ENCODE measurements around the gene PSMG4. TPM values are rescaled to one million over a fixed set of nuclear protein-coding genes. Genes with fewer than 3 reads are reported as not detected.

PSMG4 gene
- total RNA-seq, 1 donor from 2014 or later: 37.2 TPM

DNA sequence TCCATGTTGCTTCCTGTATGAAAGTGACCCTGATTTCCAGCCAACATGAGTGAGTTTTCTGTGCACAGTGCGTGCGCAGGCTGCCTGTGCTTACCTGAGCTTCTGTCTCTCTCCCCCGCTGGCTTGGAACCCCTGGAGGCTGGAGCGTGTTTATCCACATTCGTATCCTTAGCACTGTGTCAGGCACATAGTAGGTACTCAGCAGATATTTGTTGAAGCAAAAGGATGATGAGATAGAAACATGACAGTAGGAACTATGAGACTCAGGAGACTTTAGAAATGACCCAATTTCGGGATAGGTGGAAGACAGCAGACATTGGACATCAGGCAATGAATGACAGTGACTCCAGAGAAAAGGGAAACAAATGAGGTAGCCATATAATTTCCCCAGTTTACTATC lies 46.5 kb upstream of the PSMG4 start:
- no peaks in the 10 kb centered on the region for H3K36me3 Mint-ChIP-seq (ENCODE audit: unreplicated experiment)
- TF ChIP-seq, protein P1, sequence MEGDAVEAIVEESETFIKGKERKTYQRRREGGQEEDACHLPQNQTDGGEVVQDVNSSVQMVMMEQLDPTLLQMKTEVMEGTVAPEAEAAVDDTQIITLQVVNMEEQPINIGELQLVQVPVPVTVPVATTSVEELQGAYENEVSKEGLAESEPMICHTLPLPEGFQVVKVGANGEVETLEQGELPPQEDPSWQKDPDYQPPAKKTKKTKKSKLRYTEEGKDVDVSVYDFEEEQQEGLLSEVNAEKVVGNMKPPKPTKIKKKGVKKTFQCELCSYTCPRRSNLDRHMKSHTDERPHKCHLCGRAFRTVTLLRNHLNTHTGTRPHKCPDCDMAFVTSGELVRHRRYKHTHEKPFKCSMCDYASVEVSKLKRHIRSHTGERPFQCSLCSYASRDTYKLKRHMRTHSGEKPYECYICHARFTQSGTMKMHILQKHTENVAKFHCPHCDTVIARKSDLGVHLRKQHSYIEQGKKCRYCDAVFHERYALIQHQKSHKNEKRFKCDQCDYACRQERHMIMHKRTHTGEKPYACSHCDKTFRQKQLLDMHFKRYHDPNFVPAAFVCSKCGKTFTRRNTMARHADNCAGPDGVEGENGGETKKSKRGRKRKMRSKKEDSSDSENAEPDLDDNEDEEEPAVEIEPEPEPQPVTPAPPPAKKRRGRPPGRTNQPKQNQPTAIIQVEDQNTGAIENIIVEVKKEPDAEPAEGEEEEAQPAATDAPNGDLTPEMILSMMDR (IDR thresholded peaks at IDR 0.05; ENCODE audit: partially characterized antibody, unreplicated experiment): no peak
- H3K4me3 Mint-ChIP-seq (ENCODE audit: unreplicated experiment): no peak overlapping the region
- H3K4me1 Mint-ChIP-seq (ENCODE audit: low read depth, unreplicated experiment): peaks cover 13% of the 10 kb centered on the region
- no peak for DNase-seq
- H3K9me3 Mint-ChIP-seq (ENCODE audit: unreplicated experiment): peaks cover 4% of the 10 kb centered on the region
- H3K27me3 Mint-ChIP-seq (ENCODE audit: unreplicated experiment): no peaks in the 10 kb centered on the region
- H3K27ac Mint-ChIP-seq (ENCODE audit: unreplicated experiment): no peak overlapping the region

DNA sequence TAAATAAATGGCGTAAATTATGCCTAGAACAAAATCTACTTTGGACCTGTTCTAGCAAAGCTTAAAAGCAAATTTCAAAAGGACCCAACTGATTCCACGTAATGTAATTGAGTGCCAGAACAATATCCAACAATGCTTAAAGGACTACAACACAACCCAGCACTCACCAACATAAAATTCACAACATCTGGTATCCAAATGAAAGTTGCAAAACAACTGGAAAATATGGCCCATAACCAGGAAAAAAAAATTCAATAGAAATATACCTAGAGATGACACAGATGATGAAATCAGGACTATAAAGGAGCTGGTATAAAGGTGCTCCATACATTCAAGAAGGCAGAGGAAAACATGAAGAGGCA lies 45.4 kb upstream of the PSMG4 start:
- H3K27ac Mint-ChIP-seq (ENCODE audit: unreplicated experiment): no peak overlapping the region
- TF ChIP-seq, protein P1 (IDR thresholded peaks at IDR 0.05; ENCODE audit: partially characterized antibody, unreplicated experiment): no peak
- H3K36me3 Mint-ChIP-seq (ENCODE audit: unreplicated experiment): no peaks in the 10 kb centered on the region
- H3K4me1 Mint-ChIP-seq (ENCODE audit: low read depth, unreplicated experiment): peaks cover 9% of the 10 kb centered on the region
- H3K4me3 Mint-ChIP-seq (ENCODE audit: unreplicated experiment): no peak overlapping the region
- no peak for DNase-seq
- H3K9me3 Mint-ChIP-seq (ENCODE audit: unreplicated experiment): peaks cover 4% of the 10 kb centered on the region
- no peaks in the 10 kb centered on the region for H3K27me3 Mint-ChIP-seq (ENCODE audit: unreplicated experiment)

- TF ChIP-seq, protein P1 (IDR thresholded peaks at IDR 0.05; ENCODE audit: partially characterized antibody, unreplicated experiment): no peak
- Mint-ChIP-seq H3K4me1 (ENCODE audit: low read depth, unreplicated experiment) (no peaks in the 10 kb centered on the region), H3K27me3 (ENCODE audit: unreplicated experiment) (peaks cover 2% of the 10 kb centered on the region), H3K4me3 (ENCODE audit: unreplicated experiment) (no peak overlapping the region), H3K36me3 (ENCODE audit: unreplicated experiment) (no peaks in the 10 kb centered on the region), H3K27ac (ENCODE audit: unreplicated experiment) (no peak overlapping the region), H3K9me3 (ENCODE audit: unreplicated experiment) (no peaks in the 10 kb centered on the region)
- DNase-seq: no peak
Measured at GRCh38 chr6:3214898-3215297, 43.8 kb upstream of the PSMG4 start.

DNA sequence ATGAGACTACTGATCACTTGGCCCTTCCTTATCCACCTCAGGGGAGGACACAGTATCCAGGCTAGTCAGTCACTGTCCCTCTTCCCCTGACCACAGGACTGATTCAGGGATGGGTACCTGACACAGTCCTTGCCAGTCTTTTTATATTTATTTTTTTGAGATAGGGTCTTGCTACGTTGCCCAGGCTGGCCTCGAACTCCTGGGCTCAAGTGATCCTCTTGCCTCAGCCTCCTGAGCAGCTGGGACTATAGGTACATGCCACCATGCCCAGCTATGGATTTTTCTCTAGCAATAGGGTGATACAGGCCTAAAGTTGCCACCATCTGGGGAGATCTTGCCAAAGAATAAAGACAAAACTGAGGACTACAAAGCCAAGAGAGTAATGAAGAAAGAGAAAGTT lies 41.5 kb upstream of the PSMG4 start:
- H3K36me3 Mint-ChIP-seq (ENCODE audit: unreplicated experiment): no peaks in the 10 kb centered on the region
- no peak for DNase-seq
- H3K4me3 Mint-ChIP-seq (ENCODE audit: unreplicated experiment): no peak overlapping the region
- H3K4me1 Mint-ChIP-seq (ENCODE audit: low read depth, unreplicated experiment): no peaks in the 10 kb centered on the region
- H3K27ac Mint-ChIP-seq (ENCODE audit: unreplicated experiment): no peak overlapping the region
- TF ChIP-seq, protein P1 (IDR thresholded peaks at IDR 0.05; ENCODE audit: partially characterized antibody, unreplicated experiment): no peak
- H3K9me3 Mint-ChIP-seq (ENCODE audit: unreplicated experiment): peaks cover 5% of the 10 kb centered on the region
- peaks cover 2% of the 10 kb centered on the region for H3K27me3 Mint-ChIP-seq (ENCODE audit: unreplicated experiment)

GRCh38 chr6:3218266-3218665 lies 40.5 kb upstream of the PSMG4 start:
- Mint-ChIP-seq H3K9me3 (ENCODE audit: unreplicated experiment) (peaks cover 6% of the 10 kb centered on the region), H3K4me1 (ENCODE audit: low read depth, unreplicated experiment) (no peaks in the 10 kb centered on the region), H3K4me3 (ENCODE audit: unreplicated experiment) (no peak overlapping the region), H3K27me3 (ENCODE audit: unreplicated experiment) (peaks cover 2% of the 10 kb centered on the region), H3K36me3 (ENCODE audit: unreplicated experiment) (no peaks in the 10 kb centered on the region), H3K27ac (ENCODE audit: unreplicated experiment) (no peak overlapping the region)
- TF ChIP-seq, protein P1 (IDR thresholded peaks at IDR 0.05; ENCODE audit: partially characterized antibody, unreplicated experiment): no peak
- no peak for DNase-seq

Data from glutamatergic neuron (in vitro differentiated cells).